Smooth muscle cell (in vitro differentiated cells): ENCODE results near the gene KDM4D. TPM values are rescaled to one million over a fixed set of nuclear protein-coding genes. Genes with fewer than 3 reads are reported as not detected.
"Not testable (repeated sequence)": the region's sequence is repeated elsewhere in the genome, so short reads cannot be mapped to it uniquely, and the experiment has no call there.

Experiments
- DNase-seq: peaks from one replicate; lab custom pipeline; 2025; ENCODE audit not compliant: unreplicated experiment; lab: John Stamatoyannopoulos, UW
- H2AFZ ChIP-seq: fragments of 200-600 bp; sonication (generic); 2 replicates; pipeline ENCODE4 v1.6.0; 2016; ENCODE audit warnings: antibody characterized with exemption, low read depth, mild to moderate bottlenecking
- H3F3A ChIP-seq: fragments of 200-600 bp; sonication (generic); 2 replicates; pipeline ENCODE4 v1.6.0; 2017; ENCODE audit warnings: antibody characterized with exemption, low read depth
- H3K27ac ChIP-seq: fragments of 200-600 bp; sonication (generic); 2 replicates; pipeline ENCODE4 v1.5.1; 2016; ENCODE audit warnings: low read depth, mild to moderate bottlenecking
- H3K27me3 ChIP-seq: fragments of 200-600 bp; sonication (generic); 2 replicates; pipeline ENCODE4 v1.6.1; 2016; ENCODE audit warnings: low read depth, mild to moderate bottlenecking
- H3K36me3 ChIP-seq: fragments of 200-600 bp; sonication (generic); 2 replicates; pipeline ENCODE4 v1.5.1; 2016; ENCODE audit warnings: low read depth
- H3K4me1 ChIP-seq: fragments of 200-600 bp; sonication (generic); 2 replicates; pipeline ENCODE4 v1.5.1; 2016; ENCODE audit warnings: low read depth
- H3K4me2 ChIP-seq: fragments of 200-600 bp; sonication (generic); 2 replicates; pipeline ENCODE4 v1.6.0; 2016; ENCODE audit warnings: mild to moderate bottlenecking
- H3K4me3 ChIP-seq: fragments of 200-600 bp; sonication (generic); 2 replicates; pipeline ENCODE4 v1.5.1; 2016; ENCODE audit warnings: mild to moderate bottlenecking
- H3K79me2 ChIP-seq: fragments of 200-600 bp; sonication (generic); 2 replicates; pipeline ENCODE4 v1.6.0; 2016; ENCODE audit warnings: low read depth, mild to moderate bottlenecking
- H3K9ac ChIP-seq: fragments of 200-600 bp; sonication (generic); 2 replicates; pipeline ENCODE4 v1.6.0; 2016; ENCODE audit warnings: low read depth
- H3K9me3 ChIP-seq: fragments of 200-600 bp; sonication (generic); replicated peaks from 2 replicates; pipeline ENCODE4 v1.5.1; 2016; ENCODE audit warnings: low read depth
- H4K20me1 ChIP-seq: fragments of 200-600 bp; sonication (generic); 2 replicates; pipeline ENCODE4 v1.6.0; 2016; ENCODE audit warnings: low read depth
- WGBS: methylation state at CpG from one replicate; pipeline ENCODE4 v1.1.7; 2016; ENCODE audit warnings: low lambda C conversion rate; 5-methylcytosine and 5-hydroxymethylcytosine counted together
- polyA plus RNA-seq: library from polyadenylated mRNA; unstranded; fragments of >200 nt; fragmentation: Nextera tagmentation; extraction: Ambion mirVana; gene quantifications from 2 replicates; pipeline ENCODE4 v1.2.1, GENCODE V29; 2016
- total RNA-seq: library from RNA; depleted of rRNA; stranded (reverse); fragments of >200 nt; gene quantifications from 2 replicates; pipeline ENCODE4 v1.2.3, GENCODE V29; 2014
- TF ChIP-seq, protein P1 (sequence below): fragments of 200-600 bp; sonication (generic); IDR thresholded peaks from 2 replicates; pipeline ENCODE4 v1.5.1; 2017; ENCODE audit warnings: borderline replicate concordance, mild to moderate bottlenecking, antibody characterized with exemption; ENCODE audit not compliant: insufficient read depth, poor library complexity, severe bottlenecking

Gene KDM4D
- total and polyA plus RNA-seq, 2 experiments from 2014 or later, result 0.63 to 1.4 TPM

DNA sequence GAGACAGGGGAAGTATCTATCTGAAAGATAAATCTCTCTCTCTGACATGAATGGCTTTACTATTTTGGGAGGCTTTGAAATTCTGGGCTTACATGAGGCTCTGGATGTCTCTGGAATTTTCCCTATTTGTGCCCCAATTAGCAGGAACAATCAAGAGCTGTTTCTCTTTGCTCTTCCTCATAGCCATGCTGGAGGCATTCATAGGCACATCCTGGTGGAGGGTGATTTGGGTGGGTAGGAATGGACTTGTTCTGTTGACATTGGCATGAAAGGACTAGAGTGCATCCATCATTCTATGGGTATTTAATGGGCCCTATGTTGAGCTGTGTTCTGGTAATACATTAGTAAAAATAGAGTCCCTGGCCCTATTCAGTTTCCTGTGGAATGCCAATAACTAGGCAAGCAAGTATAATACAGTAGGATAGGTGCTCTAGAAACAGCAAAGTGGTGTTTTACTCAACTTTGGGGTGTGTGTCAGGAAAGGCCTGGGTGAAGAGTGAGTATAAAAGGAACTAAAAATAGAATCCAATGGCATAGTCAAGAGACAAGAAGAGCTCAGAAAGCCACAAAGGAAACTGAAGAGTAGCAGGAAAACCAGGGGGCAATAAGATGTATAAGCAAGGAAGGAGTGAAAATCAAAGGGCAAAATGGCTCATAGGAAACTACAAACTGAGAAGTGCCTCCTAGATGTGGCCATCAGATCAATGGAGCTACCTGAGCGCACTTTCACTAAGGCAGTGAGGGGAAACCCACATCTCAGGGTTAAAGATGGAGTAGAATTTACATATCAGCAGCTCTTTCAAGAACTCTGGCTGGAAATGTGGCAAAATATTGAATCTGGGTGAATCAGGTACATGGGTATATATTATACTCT is 45.2 kb upstream of the KDM4D start:
- Histone ChIP-seq H3F3A (peaks cover 7% of the 10 kb centered on the region), H3K27me3 (no peaks in the 10 kb centered on the region), H3K9ac (no peak overlapping the region), H3K4me2 (peak overlapping the region; percentile 56), H3K4me3 (no peak overlapping the region), H2AFZ (no peak overlapping the region), H3K27ac (peak overlapping the region; percentile 77), H4K20me1 (no peaks in the 10 kb centered on the region), H3K4me1 (peaks cover 18% of the 10 kb centered on the region), H3K36me3 (no peaks in the 10 kb centered on the region), H3K9me3 (no peaks in the 10 kb centered on the region), H3K79me2 (no peaks in the 10 kb centered on the region)
- WGBS, result 100% methylated on average over 1 of the region's 1 CpG
- no peak for DNase-seq
- TF ChIP-seq, protein P1, sequence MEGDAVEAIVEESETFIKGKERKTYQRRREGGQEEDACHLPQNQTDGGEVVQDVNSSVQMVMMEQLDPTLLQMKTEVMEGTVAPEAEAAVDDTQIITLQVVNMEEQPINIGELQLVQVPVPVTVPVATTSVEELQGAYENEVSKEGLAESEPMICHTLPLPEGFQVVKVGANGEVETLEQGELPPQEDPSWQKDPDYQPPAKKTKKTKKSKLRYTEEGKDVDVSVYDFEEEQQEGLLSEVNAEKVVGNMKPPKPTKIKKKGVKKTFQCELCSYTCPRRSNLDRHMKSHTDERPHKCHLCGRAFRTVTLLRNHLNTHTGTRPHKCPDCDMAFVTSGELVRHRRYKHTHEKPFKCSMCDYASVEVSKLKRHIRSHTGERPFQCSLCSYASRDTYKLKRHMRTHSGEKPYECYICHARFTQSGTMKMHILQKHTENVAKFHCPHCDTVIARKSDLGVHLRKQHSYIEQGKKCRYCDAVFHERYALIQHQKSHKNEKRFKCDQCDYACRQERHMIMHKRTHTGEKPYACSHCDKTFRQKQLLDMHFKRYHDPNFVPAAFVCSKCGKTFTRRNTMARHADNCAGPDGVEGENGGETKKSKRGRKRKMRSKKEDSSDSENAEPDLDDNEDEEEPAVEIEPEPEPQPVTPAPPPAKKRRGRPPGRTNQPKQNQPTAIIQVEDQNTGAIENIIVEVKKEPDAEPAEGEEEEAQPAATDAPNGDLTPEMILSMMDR, result no peak

DNA sequence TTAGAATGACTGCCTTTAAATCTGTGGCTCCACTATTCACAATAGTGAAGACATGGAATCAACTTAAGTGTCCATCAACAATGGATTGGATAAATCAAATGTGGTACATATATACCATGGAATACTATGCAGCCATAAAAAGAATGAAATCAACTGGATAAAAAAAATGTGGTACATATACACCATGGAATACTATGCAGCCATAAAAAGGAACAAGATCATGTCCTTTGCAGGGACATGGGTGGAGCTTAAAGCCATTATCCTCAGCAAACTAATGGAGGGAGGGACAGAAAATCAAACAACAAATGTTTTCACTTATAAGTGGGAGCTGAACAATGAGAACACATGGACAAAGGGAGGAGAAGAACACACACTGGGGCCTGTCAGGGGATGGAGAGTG is 41.4 kb upstream of the KDM4D start:
- Histone ChIP-seq H3F3A (peaks cover 12% of the 10 kb centered on the region), H3K27ac (peak overlapping the region; percentile 89), H3K4me1 (peaks cover 15% of the 10 kb centered on the region)
- DNase-seq, H3K9ac ChIP-seq, H3K9me3 ChIP-seq, H3K4me3 ChIP-seq, H3K36me3 ChIP-seq, H2AFZ ChIP-seq, H4K20me1 ChIP-seq, H3K27me3 ChIP-seq, H3K79me2 ChIP-seq, H3K4me2 ChIP-seq: not testable (repeated sequence)

DNA sequence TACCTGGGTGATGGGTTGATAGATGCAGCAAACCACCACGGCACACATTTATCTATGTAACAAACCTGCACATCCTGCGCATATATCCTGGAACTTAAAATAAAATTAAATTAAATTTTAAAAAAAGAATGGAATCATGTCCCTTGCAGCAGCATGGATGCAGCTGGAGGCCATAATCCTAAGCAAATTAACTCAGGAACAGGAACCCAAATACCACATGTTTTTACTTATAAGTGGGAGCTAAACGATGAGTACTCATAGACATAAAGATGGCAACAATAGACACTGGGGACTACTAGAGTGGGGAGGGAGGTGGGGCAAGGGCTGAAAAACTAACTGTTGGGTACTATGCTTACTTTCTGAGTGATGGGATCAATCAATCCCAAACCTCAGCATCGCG is 41.0 kb upstream of the KDM4D start:
- H3K27ac ChIP-seq, result peak overlapping the region; percentile 89
- H2AFZ ChIP-seq, result no peak overlapping the region
- peak overlapping the region; percentile 72 for H3K4me2 ChIP-seq

More for the DNA sequence above, 41.0 kb upstream of the KDM4D start:
- H3K9me3 ChIP-seq, result no peaks in the 10 kb centered on the region
- H3K9ac ChIP-seq, result peak overlapping the region; percentile 57
- peaks cover 8% of the 10 kb centered on the region for H3F3A ChIP-seq
- H4K20me1 ChIP-seq, result no peaks in the 10 kb centered on the region
- 93% methylated on average over 5 of the region's 5 CpGs for WGBS
- H3K79me2 ChIP-seq, result no peaks in the 10 kb centered on the region
- no peak overlapping the region for H3K4me3 ChIP-seq
- no peaks in the 10 kb centered on the region for H3K27me3 ChIP-seq
- H3K36me3 ChIP-seq, result no peaks in the 10 kb centered on the region
- H3K4me1 ChIP-seq, result peaks cover 11% of the 10 kb centered on the region
- TF ChIP-seq, protein P1, result no peak
- no peak for DNase-seq
